ENCODE results near the gene PLXNB2.

Gene PLXNB2

GRCh38 chr22:50307890-50308596 lies 597 bp upstream of the PLXNB2 start:
- Histone ChIP-seq H3K4me3 (ENCODE audit: low read length) (no peak overlapping the region), H3K9me3 (ENCODE audit: control insufficient read depth, low read length) (no peaks in the 10 kb centered on the region), H3K36me3 (ENCODE audit: control insufficient read depth, insufficient read depth, low read length) (no peaks in the 10 kb centered on the region), H3K4me1 (ENCODE audit: control insufficient read depth, insufficient read depth, low read length) (peaks cover 34% of the 10 kb centered on the region), H3K27me3 (ENCODE audit: control insufficient read depth, insufficient read depth, low read length) (no peaks in the 10 kb centered on the region), H3K9ac (ENCODE audit: low read length) (no peak overlapping the region)

- peak overlapping the region; percentile 94 for H3K9ac ChIP-seq (ENCODE audit: low read length)
- no peaks in the 10 kb centered on the region for H3K36me3 ChIP-seq (ENCODE audit: control insufficient read depth, insufficient read depth, low read length)
- peak overlapping the region; percentile 72 for H3K4me3 ChIP-seq (ENCODE audit: low read length)
- no peaks in the 10 kb centered on the region for H3K27me3 ChIP-seq (ENCODE audit: control insufficient read depth, insufficient read depth, low read length)
- no peaks in the 10 kb centered on the region for H3K9me3 ChIP-seq (ENCODE audit: control insufficient read depth, low read length)
- H3K4me1 ChIP-seq (ENCODE audit: control insufficient read depth, insufficient read depth, low read length) = peaks cover 54% of the 10 kb centered on the region
Observed at GRCh38 chr22:50305923-50306566, 1.4 kb downstream of the PLXNB2 start.

DNA sequence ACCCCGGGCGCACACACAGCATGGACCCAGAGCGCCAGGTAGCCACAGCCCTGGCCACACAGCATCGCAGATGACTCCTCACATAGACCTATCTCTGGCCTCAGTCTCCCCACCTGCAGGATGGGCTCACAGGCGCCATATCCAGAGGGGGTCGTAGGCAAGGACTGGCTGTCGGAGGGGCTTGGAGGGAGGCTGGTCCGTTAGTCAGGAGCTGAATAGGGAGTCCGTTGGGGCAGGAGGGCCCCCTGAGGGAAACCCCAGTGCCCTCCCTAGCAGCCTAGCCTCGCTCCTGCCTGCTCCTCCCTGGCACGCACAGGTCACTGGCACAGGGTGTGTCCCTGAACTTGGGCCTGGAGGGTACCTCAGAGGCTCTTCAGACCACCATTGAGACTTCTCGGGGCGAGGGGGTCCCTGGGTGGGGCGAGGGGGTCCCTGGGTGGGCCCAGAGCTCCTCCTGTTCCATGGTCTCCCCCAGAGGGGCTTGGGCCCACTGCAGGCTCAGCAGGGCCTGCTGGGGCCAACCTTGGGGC lies 2.0 kb downstream of the PLXNB2 start:
- H3K27me3 ChIP-seq (ENCODE audit: control insufficient read depth, insufficient read depth, low read length) = no peaks in the 10 kb centered on the region
- H3K36me3 ChIP-seq (ENCODE audit: control insufficient read depth, insufficient read depth, low read length) = no peaks in the 10 kb centered on the region
- peak overlapping the region; percentile 94 for H3K9ac ChIP-seq (ENCODE audit: low read length)
- H3K9me3 ChIP-seq (ENCODE audit: control insufficient read depth, low read length) = no peaks in the 10 kb centered on the region
- H3K4me1 ChIP-seq (ENCODE audit: control insufficient read depth, insufficient read depth, low read length) = peaks cover 60% of the 10 kb centered on the region
- peak overlapping the region; percentile 72 for H3K4me3 ChIP-seq (ENCODE audit: low read length)

- Histone ChIP-seq H3K4me3 (ENCODE audit: low read length) (peak overlapping the region; percentile 72), H3K4me1 (ENCODE audit: control insufficient read depth, insufficient read depth, low read length) (peaks cover 67% of the 10 kb centered on the region), H3K9ac (ENCODE audit: low read length) (peak overlapping the region; percentile 94), H3K36me3 (ENCODE audit: control insufficient read depth, insufficient read depth, low read length) (no peaks in the 10 kb centered on the region), H3K9me3 (ENCODE audit: control insufficient read depth, low read length) (no peaks in the 10 kb centered on the region), H3K27me3 (ENCODE audit: control insufficient read depth, insufficient read depth, low read length) (no peaks in the 10 kb centered on the region)
Observed at GRCh38 chr22:50304528-50305392, 2.7 kb downstream of the PLXNB2 start.

- Histone ChIP-seq H3K27me3 (ENCODE audit: control insufficient read depth, insufficient read depth, low read length) (no peaks in the 10 kb centered on the region), H3K4me1 (ENCODE audit: control insufficient read depth, insufficient read depth, low read length) (peaks cover 73% of the 10 kb centered on the region), H3K4me3 (ENCODE audit: low read length) (peak overlapping the region; percentile 36), H3K9ac (ENCODE audit: low read length) (peak overlapping the region; percentile 71), H3K9me3 (ENCODE audit: control insufficient read depth, low read length) (no peaks in the 10 kb centered on the region), H3K36me3 (ENCODE audit: control insufficient read depth, insufficient read depth, low read length) (no peaks in the 10 kb centered on the region)
Observed at GRCh38 chr22:50303848-50304527, 3.5 kb downstream of the PLXNB2 start.

DNA sequence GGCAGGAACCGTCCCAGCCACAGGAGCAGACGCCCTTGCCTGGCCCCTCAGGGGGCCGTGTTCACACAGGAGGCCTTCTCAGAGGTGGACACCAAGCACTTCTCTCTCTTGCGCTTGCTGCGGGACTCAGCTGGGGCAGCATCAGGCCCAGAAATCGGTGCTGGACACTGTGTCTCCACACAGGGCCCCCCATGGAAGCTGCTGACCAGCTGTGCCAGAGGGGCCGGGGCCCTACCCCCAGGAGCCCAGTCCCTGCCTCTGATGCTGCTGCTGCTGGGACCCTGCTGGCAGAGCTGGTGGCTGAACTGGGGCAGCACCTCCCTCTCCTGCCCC lies 4.0 kb downstream of the PLXNB2 start:
- peaks cover 78% of the 10 kb centered on the region for H3K4me1 ChIP-seq (ENCODE audit: control insufficient read depth, insufficient read depth, low read length)
- peak overlapping the region; percentile 36 for H3K4me3 ChIP-seq (ENCODE audit: low read length)
- H3K36me3 ChIP-seq (ENCODE audit: control insufficient read depth, insufficient read depth, low read length) = no peaks in the 10 kb centered on the region
- H3K9ac ChIP-seq (ENCODE audit: low read length) = peak overlapping the region; percentile 71
- no peaks in the 10 kb centered on the region for H3K9me3 ChIP-seq (ENCODE audit: control insufficient read depth, low read length)
- no peaks in the 10 kb centered on the region for H3K27me3 ChIP-seq (ENCODE audit: control insufficient read depth, insufficient read depth, low read length)

- Histone ChIP-seq H3K4me3 (ENCODE audit: low read length) (no peak overlapping the region), H3K9me3 (ENCODE audit: control insufficient read depth, low read length) (no peaks in the 10 kb centered on the region), H3K27me3 (ENCODE audit: control insufficient read depth, insufficient read depth, low read length) (no peaks in the 10 kb centered on the region), H3K9ac (ENCODE audit: low read length) (peak overlapping the region; percentile 71), H3K4me1 (ENCODE audit: control insufficient read depth, insufficient read depth, low read length) (peaks cover 80% of the 10 kb centered on the region), H3K36me3 (ENCODE audit: control insufficient read depth, insufficient read depth, low read length) (no peaks in the 10 kb centered on the region)
Observed at GRCh38 chr22:50302564-50302963, 4.9 kb downstream of the PLXNB2 start.

DNA sequence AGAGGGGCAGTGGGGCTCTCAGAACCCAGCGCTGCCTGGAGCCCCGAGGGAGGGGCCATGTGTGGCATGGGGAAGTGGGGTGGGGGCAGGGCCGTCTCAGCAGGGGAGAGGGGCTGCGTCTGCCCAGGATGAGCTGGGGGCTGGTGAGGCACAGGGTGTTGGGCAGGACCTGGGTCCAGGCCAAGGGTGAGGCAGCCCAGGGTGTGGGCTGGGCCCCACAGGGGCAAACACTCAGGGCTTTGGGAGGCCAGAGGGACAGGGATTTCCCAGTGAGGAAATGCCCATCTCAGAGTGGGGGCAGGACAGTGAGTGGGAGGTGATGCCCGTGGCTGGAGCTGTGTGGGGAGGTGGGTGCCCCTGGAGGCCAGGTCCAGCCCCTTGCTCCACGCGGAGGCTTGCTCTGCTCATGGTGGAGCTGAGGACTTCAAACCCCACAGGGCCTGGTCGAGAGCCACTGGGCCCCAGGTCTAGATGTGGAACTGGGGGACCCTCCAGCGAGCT lies 5.4 kb downstream of the PLXNB2 start:
- Histone ChIP-seq H3K27me3 (ENCODE audit: control insufficient read depth, insufficient read depth, low read length) (no peaks in the 10 kb centered on the region), H3K36me3 (ENCODE audit: control insufficient read depth, insufficient read depth, low read length) (no peaks in the 10 kb centered on the region), H3K4me1 (ENCODE audit: control insufficient read depth, insufficient read depth, low read length) (peaks cover 85% of the 10 kb centered on the region), H3K9me3 (ENCODE audit: control insufficient read depth, low read length) (no peaks in the 10 kb centered on the region), H3K9ac (ENCODE audit: low read length) (peak overlapping the region; percentile 71), H3K4me3 (ENCODE audit: low read length) (peak overlapping the region; percentile 15)

DNA sequence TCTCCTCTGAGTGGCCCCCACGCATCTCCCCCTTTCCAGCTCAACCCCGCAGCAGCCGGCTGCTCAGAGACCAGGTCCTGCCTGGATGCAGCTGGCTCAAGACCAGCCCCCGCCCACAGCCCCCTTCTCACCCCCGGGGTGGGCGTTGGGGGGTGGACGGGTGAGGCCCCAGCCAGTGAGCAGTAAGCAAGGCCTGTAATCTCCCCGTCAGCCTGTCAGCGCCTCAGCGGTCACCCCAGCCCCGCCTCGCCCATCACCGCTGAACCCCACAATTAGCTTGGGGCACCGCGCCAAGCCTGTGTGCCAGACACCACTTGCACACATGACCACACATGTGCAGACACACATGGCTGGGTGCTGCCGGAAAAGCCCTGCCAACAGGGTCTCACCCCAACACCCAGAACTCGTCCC lies 5.9 kb downstream of the PLXNB2 start:
- no peaks in the 10 kb centered on the region for H3K36me3 ChIP-seq (ENCODE audit: control insufficient read depth, insufficient read depth, low read length)
- peaks cover 90% of the 10 kb centered on the region for H3K4me1 ChIP-seq (ENCODE audit: control insufficient read depth, insufficient read depth, low read length)
- H3K27me3 ChIP-seq (ENCODE audit: control insufficient read depth, insufficient read depth, low read length) = no peaks in the 10 kb centered on the region
- peak overlapping the region; percentile 15 for H3K4me3 ChIP-seq (ENCODE audit: low read length)
- peak overlapping the region; percentile 71 for H3K9ac ChIP-seq (ENCODE audit: low read length)
- H3K9me3 ChIP-seq (ENCODE audit: control insufficient read depth, low read length) = no peaks in the 10 kb centered on the region

DNA sequence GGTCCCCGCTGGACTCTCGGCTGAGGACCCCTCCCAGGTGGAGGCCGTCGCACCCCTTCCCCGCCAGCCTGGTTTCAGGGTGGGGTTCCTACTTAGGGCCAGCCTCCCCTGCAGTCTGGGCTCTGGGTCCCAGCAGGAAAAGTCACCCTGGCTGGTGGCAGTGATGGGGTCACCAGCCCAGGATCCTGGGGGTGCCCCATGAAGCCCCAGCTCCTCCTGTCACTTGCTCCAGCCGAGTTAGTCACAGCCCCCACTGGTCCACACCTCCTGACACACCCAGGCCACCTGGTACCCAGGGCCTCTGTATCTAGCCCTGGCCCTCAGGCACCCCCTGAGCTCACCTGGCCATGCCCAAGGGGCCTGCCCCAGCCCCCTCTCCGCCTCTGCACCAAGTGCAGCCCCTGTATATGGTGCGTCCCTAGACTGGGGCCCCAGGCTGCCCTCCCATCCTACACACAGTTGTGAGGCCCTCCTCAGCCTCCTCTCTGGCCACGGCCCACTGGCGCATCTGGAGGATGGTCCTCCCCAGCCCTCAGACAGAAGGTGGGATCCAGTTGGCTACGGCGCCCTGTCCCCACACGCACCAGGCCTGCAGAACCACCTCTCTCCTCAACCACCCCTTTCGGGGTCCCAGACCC lies 6.7 kb downstream of the PLXNB2 start:
- no peaks in the 10 kb centered on the region for H3K27me3 ChIP-seq (ENCODE audit: control insufficient read depth, insufficient read depth, low read length)
- H3K4me3 ChIP-seq (ENCODE audit: low read length) = no peak overlapping the region
- H3K4me1 ChIP-seq (ENCODE audit: control insufficient read depth, insufficient read depth, low read length) = peaks cover 98% of the 10 kb centered on the region
- no peaks in the 10 kb centered on the region for H3K9me3 ChIP-seq (ENCODE audit: control insufficient read depth, low read length)
- H3K9ac ChIP-seq (ENCODE audit: low read length) = peak overlapping the region; percentile 71
- H3K36me3 ChIP-seq (ENCODE audit: control insufficient read depth, insufficient read depth, low read length) = no peaks in the 10 kb centered on the region

Data from mucosa of stomach (tissue), 1 donor.